Measurements from ENCODE around the gene PICALM. TPM values are rescaled to one million over a fixed set of nuclear protein-coding genes. Genes with fewer than 3 reads are reported as not detected.

Gene PICALM
- total and polyA plus RNA-seq, 2 of the 8 experiments (the other 6 are each of a cell fraction or from before 2014, with no cell fraction given) = 69.4 to 71.3 TPM

DNA sequence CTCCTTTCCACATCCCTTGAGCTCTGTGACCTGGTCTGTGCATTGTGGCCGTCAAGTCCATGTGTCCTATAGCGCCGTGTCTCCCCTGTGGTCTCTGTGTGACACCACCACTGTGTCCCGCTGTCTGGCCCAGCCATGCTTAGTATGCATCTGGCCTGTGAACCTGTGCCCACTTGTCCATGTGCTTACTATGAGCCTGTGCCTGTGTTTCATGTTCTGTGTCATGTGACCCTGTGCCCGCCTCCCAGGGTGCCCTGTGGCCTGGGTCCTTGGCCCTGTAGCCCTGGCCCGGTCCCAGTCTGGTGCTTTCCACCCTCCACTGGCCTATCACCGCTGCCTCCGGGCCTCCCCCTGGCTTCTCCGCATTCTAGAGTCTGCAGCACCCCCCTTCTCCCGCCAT, 133.1 kb downstream of the PICALM start:
- no peak overlapping the region for H2BK20ac ChIP-seq (ENCODE audit: low read length)
- no peak overlapping the region for H3K56ac ChIP-seq (replicated peaks; ENCODE audit: insufficient read length, low read depth, low read length)
- H4K5ac ChIP-seq (ENCODE audit: insufficient read length, low read depth, low read length) = no peak overlapping the region
- no peak overlapping the region for H2BK5ac ChIP-seq (ENCODE audit: low read depth, low read length)
- no peaks in the 10 kb centered on the region for H4K20me1 ChIP-seq (replicated peaks in 1 of 2; ENCODE audit: control insufficient read depth in 1 of 2, insufficient read depth in 2 of 2, low read length in 2 of 2)
- H3K9ac ChIP-seq (replicated peaks in 1 of 4; ENCODE audit: extremely low read depth in 1 of 4, low read depth in 3 of 4, low read length in 3 of 4) = no peak overlapping the region
- no peak overlapping the region for H3K27ac ChIP-seq (ENCODE audit: low read depth, low read length)
- H3K18ac ChIP-seq (ENCODE audit: extremely low read depth, low read length) = no peak overlapping the region
- no peak for DNase-seq (ENCODE audit: low read depth in 1 of 2, low spot score in 2 of 2)
- WGBS, 2 experiments (ENCODE audit: extremely low coverage in 1 of 2, insufficient coverage in 1 of 2, insufficient read length in 1 of 2, insufficient replicate concordance in 2 of 2, low coverage in 1 of 2, low lambda C conversion rate in 2 of 2, missing lambda C conversion rate in 1 of 2) = 95% methylated on average over 10 of the region's 10 CpGs; no CpG with 5 or more reads in 1 of the 2 experiments
- H3K4me2 ChIP-seq (ENCODE audit: insufficient read depth in 1 of 2, low read depth in 2 of 2, low read length in 2 of 2) = no peak overlapping the region
- no peak overlapping the region for H3K4ac ChIP-seq (replicated peaks; ENCODE audit: insufficient read length, low read depth, low read length)
- TF ChIP-seq TCF12 (IDR thresholded peaks at IDR 0.05; ENCODE audit: low read depth, low read length) (no peak), JUND (IDR thresholded peaks at IDR 0.05; ENCODE audit: low read length) (no peak)
- no peak overlapping the region for H4K8ac ChIP-seq (ENCODE audit: extremely low read depth, insufficient read depth, low read length)
- no peaks in the 10 kb centered on the region for H3K79me1 ChIP-seq (ENCODE audit: low read depth, low read length)
- H3K36me3 ChIP-seq (ENCODE audit: control insufficient read depth in 2 of 4, insufficient read depth in 4 of 4, low read length in 3 of 4) = no peaks in the 10 kb centered on the region
- no peak overlapping the region for H4K91ac ChIP-seq (replicated peaks; ENCODE audit: insufficient read length, low read length)
- no peaks in the 10 kb centered on the region for H3K4me1 ChIP-seq (replicated peaks in 1 of 4; ENCODE audit: control insufficient read depth in 3 of 4, insufficient read depth in 4 of 4, low read length in 3 of 4)
- no peak overlapping the region for H2AK5ac ChIP-seq (ENCODE audit: low read depth, low read length)
- H3K79me2 ChIP-seq (ENCODE audit: control insufficient read depth in 1 of 2, insufficient read depth in 2 of 2, low read length in 2 of 2) = no peaks in the 10 kb centered on the region
- H3K14ac ChIP-seq (ENCODE audit: insufficient read length) = no peak overlapping the region
- H3K23ac ChIP-seq (ENCODE audit: insufficient read length) = no peak overlapping the region
- no peak overlapping the region for H2BK12ac ChIP-seq (ENCODE audit: low read depth, low read length)
- ChIA-PET POLR2A (ENCODE audit: partially characterized antibody) (no interaction called here), CTCF (ENCODE audit: partially characterized antibody) (interaction anchor here (0.6 kb wide), 1 partner anchor 443 kb away, joined by 4 read pairs; no protein-coding TSS in a partner anchor)
- no peaks in the 10 kb centered on the region for H3K27me3 ChIP-seq (replicated peaks in 1 of 4; ENCODE audit: control insufficient read depth in 3 of 4, extremely low read depth in 1 of 4, insufficient read depth in 3 of 4, low read length in 3 of 4)
- no peak overlapping the region for H2BK120ac ChIP-seq (replicated peaks; ENCODE audit: low read depth, low read length)
- no peak overlapping the region for H3K4me3 ChIP-seq (ENCODE audit: extremely low read depth in 1 of 4, insufficient read depth in 2 of 4, low read depth in 3 of 4, low read length in 4 of 4)
- H2BK15ac ChIP-seq (ENCODE audit: low read length) = no peak overlapping the region
- no peak overlapping the region for H2AFZ ChIP-seq (ENCODE audit: low read length)
- 0 out of 2 replicates have a peak, but pooled peaks cover 1% of the 10 kb centered on the region for H3K23me2 ChIP-seq (ENCODE audit: low read depth, low read length)
- FAIRE-seq = no peak
- peaks cover 0 to 5% of the 10 kb centered on the region in 2 experiments; a peak in 1 of 4 replicates for H3K9me3 ChIP-seq (ENCODE audit: insufficient read depth in 2 of 2, low read depth in 1 of 2, low read length in 1 of 2)

All from H1 (cell line).